K562 treated with DMSO at 1 percent for 24 hours (cell line): Measurements from ENCODE around the gene PPP3CA. TPM values are rescaled to one million over a fixed set of nuclear protein-coding genes. Genes with fewer than 3 reads are reported as not detected.

ENCODE experiments used
- total RNA-seq: library from RNA; unstranded; fragments of 300-600 nt; gene quantifications from 2 replicates; pipeline ENCODE4 v1.2.3, GENCODE V29; 2022; ENCODE audit warnings: low read depth; ENCODE audit not compliant: insufficient read depth

PPP3CA gene
- total RNA-seq: 7.3 and 7.5 TPM in 2 replicates

DNA sequence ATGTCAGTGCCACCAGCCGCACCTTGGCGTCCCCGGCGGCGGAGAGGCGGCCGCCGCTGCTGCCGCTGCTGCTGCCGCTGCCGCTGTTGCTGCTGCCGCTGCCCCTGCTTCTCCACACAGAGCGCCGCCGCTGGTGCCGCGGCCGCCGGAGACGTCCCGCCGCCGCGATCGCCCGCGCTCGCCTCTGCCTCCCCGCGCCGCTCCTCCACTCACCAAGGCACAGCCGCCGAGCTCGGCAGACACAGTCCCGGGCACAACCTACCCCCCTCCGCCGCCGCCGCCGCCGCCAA lies at the start of gene PPP3CA:
Gene PPP3CA, minus strand, starts transcription at position 260 of the 290 bp plus-strand sequence.

